ENCODE results near the gene LENG1.

GRCh38 chr19:54196536-54196935 lies 37.0 kb upstream of the LENG1 start:
- no peak for TF ChIP-seq PRDM2 (tag by site-specific recombination; IDR thresholded peaks at IDR 0.05; ENCODE audit: borderline replicate concordance)
- no peak for TF ChIP-seq CTCF (tag by site-specific recombination; IDR thresholded peaks at IDR 0.05)
- TF ChIP-seq ZNF792 (tag by site-specific recombination; IDR thresholded peaks at IDR 0.05): no peak
- TF ChIP-seq KLF9 (tag by site-specific recombination; IDR thresholded peaks at IDR 0.05; ENCODE audit: low read depth): no peak
- TF ChIP-seq OSR2 (tag by site-specific recombination; IDR thresholded peaks at IDR 0.05): no peak
- no peak for TF ChIP-seq ZNF302 (tag by site-specific recombination; IDR thresholded peaks at IDR 0.05; ENCODE audit: low read depth)
- TF ChIP-seq ZBTB11 (tag by site-specific recombination; conservative IDR thresholded peaks at IDR 0.05; ENCODE audit: low read depth): no peak
